Measurements from ENCODE around the gene KREMEN2. TPM values are rescaled to one million over a fixed set of nuclear protein-coding genes. Genes with fewer than 3 reads are reported as not detected.

KREMEN2 gene
- total and polyA plus RNA-seq, 2 donors (not counting 3 experiments of a cell fraction or from before 2014, with no cell fraction given), result not detected

- peaks cover 0 to 5% of the 10 kb centered on the region in 2 experiments for H3K27me3 ChIP-seq (ENCODE audit: control insufficient read depth in 2 of 2, insufficient read depth in 2 of 2, low read length in 2 of 2)
- H2AFZ ChIP-seq (ENCODE audit: low read depth, low read length), result no peak overlapping the region
- H3K36me3 ChIP-seq (ENCODE audit: control insufficient read depth in 2 of 2, extremely low read depth in 1 of 2, insufficient read depth in 2 of 2, low read length in 2 of 2), result no peaks in the 10 kb centered on the region
- H4K20me1 ChIP-seq (replicated peaks; ENCODE audit: control insufficient read depth, extremely low read depth, insufficient read depth, low read length), result no peaks in the 10 kb centered on the region
- intact Hi-C loops (cut with micrococcal nuclease), result no loop called here
- DNase-seq (ENCODE audit: low read depth, low spot score) (no peak), FAIRE-seq (no peak)
- H3K4me3 ChIP-seq (replicated peaks in 1 of 3; ENCODE audit: insufficient read depth in 1 of 3, low read depth in 1 of 3, low read length in 3 of 3), result no peak overlapping the region
- no peaks in the 10 kb centered on the region for H3K9me3 ChIP-seq (replicated peaks; ENCODE audit: control insufficient read depth, insufficient read depth, low read length)
- dilution Hi-C loops (cut with MboI; ENCODE audit: extremely low pct_ligation_motif_present, low sequenced_read_pairs), result no loop called here
- H3K4me2 ChIP-seq (ENCODE audit: insufficient read depth, low read length), result no peak overlapping the region
- CTCF ChIA-PET, result interaction anchor here (0.9 kb wide), 1 partner anchor 44 kb away, joined by 4 read pairs; no protein-coding TSS in a partner anchor
- no peak overlapping the region for H3K27ac ChIP-seq (ENCODE audit: insufficient read depth, low read depth, low read length)
- no TSS peak for BruUV-seq (replicated peaks)
- H3K9me1 ChIP-seq (replicated peaks; ENCODE audit: control insufficient read depth, extremely low read depth, insufficient read depth, low read length), result no peaks in the 10 kb centered on the region
- POLR2A ChIA-PET, result no interaction called here
- no peaks in the 10 kb centered on the region for H3K79me2 ChIP-seq (ENCODE audit: control insufficient read depth, insufficient read depth, low read length)
- no peaks in the 10 kb centered on the region for H3K4me1 ChIP-seq (ENCODE audit: control insufficient read depth, extremely low read depth, insufficient read depth, low read length)
- no peak overlapping the region for H3K9ac ChIP-seq (replicated peaks; ENCODE audit: extremely low read depth, insufficient read depth, low read length)
- TF ChIP-seq JUN (IDR thresholded peaks at IDR 0.05; ENCODE audit: borderline replicate concordance, insufficient read depth, insufficient read length, low read depth) (no peak), MAX (IDR thresholded peaks at IDR 0.05; ENCODE audit: insufficient read depth, insufficient read length) (no peak)
These were observed 23.8 kb downstream of the KREMEN2 start for GRCh38 chr16:2987833-2988232.

- Histone ChIP-seq H3K4me3 (replicated peaks in 1 of 3; ENCODE audit: insufficient read depth in 1 of 3, low read depth in 1 of 3, low read length in 3 of 3) (no peak overlapping the region), H3K27me3 (ENCODE audit: control insufficient read depth in 2 of 2, insufficient read depth in 2 of 2, low read length in 2 of 2) (peaks cover 0 to 5% of the 10 kb centered on the region in 2 experiments), H2AFZ (ENCODE audit: low read depth, low read length) (no peak overlapping the region), H3K9me3 (replicated peaks; ENCODE audit: control insufficient read depth, insufficient read depth, low read length) (no peaks in the 10 kb centered on the region), H4K20me1 (replicated peaks; ENCODE audit: control insufficient read depth, extremely low read depth, insufficient read depth, low read length) (no peaks in the 10 kb centered on the region), H3K79me2 (ENCODE audit: control insufficient read depth, insufficient read depth, low read length) (no peaks in the 10 kb centered on the region), H3K4me1 (ENCODE audit: control insufficient read depth, extremely low read depth, insufficient read depth, low read length) (no peaks in the 10 kb centered on the region), H3K4me2 (ENCODE audit: insufficient read depth, low read length) (no peak overlapping the region), H3K27ac (ENCODE audit: insufficient read depth, low read depth, low read length) (no peak overlapping the region), H3K36me3 (ENCODE audit: control insufficient read depth in 2 of 2, extremely low read depth in 1 of 2, insufficient read depth in 2 of 2, low read length in 2 of 2) (no peaks in the 10 kb centered on the region), H3K9ac (replicated peaks; ENCODE audit: extremely low read depth, insufficient read depth, low read length) (no peak overlapping the region), H3K9me1 (replicated peaks; ENCODE audit: control insufficient read depth, extremely low read depth, insufficient read depth, low read length) (no peaks in the 10 kb centered on the region)
- intact Hi-C loops (cut with micrococcal nuclease), result no loop called here
- FAIRE-seq, result no peak
- TF ChIP-seq MYC (IDR thresholded peaks at IDR 0.05; ENCODE audit: low read depth, low read length), result no peak
- TF ChIP-seq EZH2 (IDR thresholded peaks at IDR 0.05; ENCODE audit: borderline replicate concordance, low read depth, low read length, severe bottlenecking), result no peak
- TF ChIP-seq POLR2A (IDR thresholded peaks at IDR 0.05; ENCODE audit: low read depth, low read length), result no peak
- TF ChIP-seq FOS (IDR thresholded peaks at IDR 0.05; ENCODE audit: borderline replicate concordance, insufficient read depth, low read length), result no peak
- TF ChIP-seq POLR2AphosphoS5 (IDR thresholded peaks at IDR 0.05; ENCODE audit: insufficient read depth, low read depth, low read length), result no peak
- TF ChIP-seq CTCF (IDR thresholded peaks at IDR 0.05; ENCODE audit: extremely low read depth in 1 of 2, insufficient read depth in 1 of 2, low read depth in 1 of 2, low read length in 2 of 2), result no peak
- no peak for TF ChIP-seq JUN (IDR thresholded peaks at IDR 0.05; ENCODE audit: borderline replicate concordance, insufficient read depth, insufficient read length, low read depth)
- no peak for TF ChIP-seq GATA2 (IDR thresholded peaks at IDR 0.05; ENCODE audit: insufficient read depth, insufficient read length, low read depth, low read length)
- TF ChIP-seq MAX (IDR thresholded peaks at IDR 0.05; ENCODE audit: insufficient read depth, insufficient read length), result no peak
- CTCF ChIA-PET, result interaction anchor here (0.5 to 0.9 kb wide), 2 partner anchors 40 to 43 kb away, joined by 3 to 4 read pairs; no protein-coding TSS in a partner anchor
- no peak for DNase-seq (ENCODE audit: low read depth, low spot score)
- dilution Hi-C loops (cut with MboI; ENCODE audit: extremely low pct_ligation_motif_present, low sequenced_read_pairs), result no loop called here
- BruUV-seq (replicated peaks), result no TSS peak
- POLR2A ChIA-PET, result no interaction called here
These were observed 24.6 kb downstream of the KREMEN2 start for GRCh38 chr16:2988590-2989099.

All from endothelial cell of umbilical vein (primary cell).